HCEC 1CT (cell line): Measurements from ENCODE around the gene PTPRC.
A peak's percentile ranks its signal among the peaks of the same experiment; 100 is the strongest.

Source experiments
- DNase-seq: peaks from one replicate; pipeline ENCODE4 v3.0.0-alpha.2; 2017

PTPRC gene

GRCh38 chr1:198711837-198712236 is 73.0 kb downstream of the PTPRC start:
- no peak for DNase-seq

- DNase-seq, result peak; percentile 54
These were observed 74.2 kb downstream of the PTPRC start for GRCh38 chr1:198713081-198713480.

- DNase-seq, result no peak
These were observed 75.4 kb downstream of the PTPRC start for GRCh38 chr1:198714271-198714670.

- no peak for DNase-seq
These were observed 77.2 kb downstream of the PTPRC start for GRCh38 chr1:198716051-198716450.

DNA sequence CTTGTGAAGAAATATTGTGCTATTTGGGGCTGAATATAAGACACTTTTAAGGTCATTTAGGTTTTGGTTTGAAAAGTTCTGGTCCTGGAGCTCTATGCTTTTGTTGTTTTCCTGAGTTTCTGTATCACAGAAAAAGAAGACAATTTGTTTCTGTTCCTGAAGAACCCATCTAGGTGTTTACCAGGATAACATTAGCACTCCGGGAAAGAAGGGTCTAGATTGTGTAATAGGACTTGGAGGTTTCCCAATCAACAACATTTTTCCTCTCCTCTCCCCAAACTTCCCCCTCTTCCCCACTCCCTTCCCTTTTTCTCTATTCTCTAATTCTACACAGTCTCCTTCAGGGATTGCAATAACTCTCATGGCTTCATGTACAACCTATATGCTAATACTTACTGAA is 78.7 kb downstream of the PTPRC start:
- no peak for DNase-seq

- no peak for DNase-seq
These were observed 84.3 kb downstream of the PTPRC start for GRCh38 chr1:198723127-198723526.

DNA sequence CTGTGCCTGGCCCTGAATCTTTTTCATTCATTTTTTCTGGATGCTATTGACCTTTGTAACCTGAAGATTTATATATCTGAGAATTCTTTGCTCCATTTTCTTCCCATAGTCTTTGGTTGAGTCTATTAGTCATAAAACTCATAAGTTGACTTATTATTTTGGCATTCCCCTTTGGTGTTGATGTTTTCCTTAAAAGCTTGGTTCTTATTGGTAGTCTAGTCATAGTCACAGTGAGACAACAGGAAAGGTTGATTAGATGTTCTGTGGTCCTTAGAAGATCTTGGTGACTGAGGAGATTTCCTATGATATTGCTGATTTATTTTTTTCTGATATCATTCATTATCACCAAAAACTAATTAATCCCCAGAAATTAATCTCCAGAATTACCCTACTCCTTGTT is 86.2 kb downstream of the PTPRC start:
- DNase-seq, result peak; percentile 24

- peak; percentile 60 for DNase-seq
These were observed 87.6 kb downstream of the PTPRC start for GRCh38 chr1:198726455-198726854.

DNA sequence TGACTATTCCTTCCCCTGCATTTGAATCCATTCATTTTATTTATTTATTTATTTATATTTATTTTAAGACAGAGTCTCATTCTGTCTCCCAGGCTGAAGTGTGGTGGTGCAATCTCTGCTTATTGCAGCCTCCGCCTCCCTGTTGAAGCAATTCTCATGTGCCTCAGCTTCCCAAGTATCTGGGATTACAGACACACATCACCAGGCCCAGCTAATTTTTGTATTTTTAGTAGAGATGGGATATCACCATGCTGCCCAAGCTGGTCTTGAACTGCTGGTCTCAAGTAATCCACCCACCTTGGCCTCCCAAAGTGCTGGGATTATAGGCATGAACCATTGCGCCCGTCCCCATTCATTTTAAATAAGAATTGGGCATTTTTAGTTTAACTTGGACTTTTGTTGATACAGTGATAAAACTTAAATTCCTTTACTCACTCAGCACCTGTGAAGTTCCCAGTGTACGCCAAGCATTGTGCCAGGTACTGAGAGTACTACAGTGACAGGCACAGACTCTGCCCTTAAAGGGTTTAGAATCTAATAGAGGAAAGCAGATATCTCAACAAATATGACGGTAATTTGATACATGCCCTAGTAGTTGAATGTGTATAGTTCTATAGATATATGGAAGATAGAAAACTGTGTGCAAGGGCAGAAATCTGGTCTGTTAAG is 90.5 kb downstream of the PTPRC start:
- no peak for DNase-seq

DNA sequence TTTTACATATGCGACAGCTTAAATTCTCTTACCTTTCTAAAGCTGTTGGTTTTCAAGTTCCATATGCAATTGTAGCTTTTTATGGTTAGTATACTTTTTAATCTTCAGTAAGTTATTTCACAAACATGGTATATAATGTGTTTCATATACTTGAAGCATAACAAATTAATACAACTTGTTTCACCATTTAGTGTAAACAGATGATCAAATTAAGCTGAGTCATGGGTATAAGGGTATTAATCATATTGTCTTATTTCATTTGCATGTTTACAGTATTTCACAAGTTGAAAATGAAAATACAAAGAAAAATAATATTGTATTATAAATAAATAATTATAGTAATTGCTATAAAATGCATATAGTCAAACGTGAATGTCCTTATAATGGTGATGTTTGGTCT is 92.1 kb downstream of the PTPRC start:
- peak; percentile 21 for DNase-seq

DNA sequence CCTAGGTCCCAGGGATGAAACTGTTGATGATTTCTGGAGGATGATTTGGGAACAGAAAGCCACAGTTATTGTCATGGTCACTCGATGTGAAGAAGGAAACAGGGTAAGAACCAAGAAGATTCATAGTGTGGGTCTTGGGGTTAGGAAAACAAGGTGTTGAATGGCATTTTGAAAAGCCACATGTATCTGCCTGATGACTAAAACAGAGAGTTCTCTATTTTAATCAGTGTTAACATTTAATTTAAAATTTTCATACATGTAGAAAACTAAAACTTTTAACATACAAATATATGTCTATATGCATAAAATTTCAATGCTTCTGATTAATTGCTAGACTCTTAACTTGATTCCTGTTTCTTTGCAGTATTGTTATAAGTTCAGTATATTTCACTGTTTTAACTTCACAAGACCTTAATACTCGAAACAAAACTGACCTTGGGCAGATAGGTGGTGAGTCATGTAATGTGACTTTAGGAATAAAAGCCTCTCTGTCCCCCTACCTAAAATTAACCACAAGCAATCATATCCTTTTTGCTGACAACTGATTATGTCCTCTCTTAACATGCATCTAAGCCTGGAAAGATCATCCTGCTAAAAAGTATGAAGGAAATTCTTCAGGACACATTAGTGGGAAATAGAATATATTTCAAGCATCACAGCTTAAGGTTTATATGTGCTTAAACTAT is 95.6 kb downstream of the PTPRC start:
- DNase-seq, result no peak

GRCh38 chr1:198741744-198742143 is 102.9 kb downstream of the PTPRC start:
- peak; percentile 37 for DNase-seq

DNA sequence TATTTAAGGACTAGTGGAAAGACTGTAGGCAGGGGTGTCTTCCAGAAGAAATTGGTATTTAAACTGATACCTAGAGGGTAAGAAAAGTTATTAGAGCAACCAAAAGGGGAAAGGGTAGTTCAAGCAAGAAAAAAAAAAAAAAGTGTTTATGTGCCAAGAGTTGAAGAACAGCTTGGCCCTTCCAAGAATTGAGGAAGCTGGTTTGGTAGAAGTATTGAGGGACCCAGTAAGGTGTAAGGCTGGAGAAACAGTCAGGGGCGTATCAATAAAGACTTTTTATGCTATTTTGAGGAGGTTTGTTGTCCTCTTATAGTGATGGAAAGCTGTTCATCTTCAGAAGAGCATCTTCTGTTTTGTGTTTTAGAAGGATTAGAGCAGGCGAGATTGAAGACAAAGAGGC is 108.3 kb downstream of the PTPRC start:
- no peak for DNase-seq

DNA sequence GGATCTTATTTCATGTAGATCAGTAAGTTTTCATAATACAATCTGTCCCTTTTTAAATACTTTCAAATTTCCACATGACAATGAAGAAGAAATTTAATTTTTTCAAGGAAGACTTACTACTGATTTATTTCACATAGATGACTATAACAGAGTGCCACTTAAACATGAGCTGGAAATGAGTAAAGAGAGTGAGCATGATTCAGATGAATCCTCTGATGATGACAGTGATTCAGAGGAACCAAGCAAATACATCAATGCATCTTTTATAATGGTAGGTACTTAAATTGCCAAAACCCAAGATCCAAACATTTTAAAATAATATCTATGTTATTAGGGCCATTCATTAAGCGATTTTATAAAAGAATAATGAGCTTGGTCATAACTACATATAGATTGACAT is 110.4 kb downstream of the PTPRC start:
- peak; percentile 51 for DNase-seq

GRCh38 chr1:198750081-198750480 is 111.2 kb downstream of the PTPRC start:
- DNase-seq, result no peak

DNA sequence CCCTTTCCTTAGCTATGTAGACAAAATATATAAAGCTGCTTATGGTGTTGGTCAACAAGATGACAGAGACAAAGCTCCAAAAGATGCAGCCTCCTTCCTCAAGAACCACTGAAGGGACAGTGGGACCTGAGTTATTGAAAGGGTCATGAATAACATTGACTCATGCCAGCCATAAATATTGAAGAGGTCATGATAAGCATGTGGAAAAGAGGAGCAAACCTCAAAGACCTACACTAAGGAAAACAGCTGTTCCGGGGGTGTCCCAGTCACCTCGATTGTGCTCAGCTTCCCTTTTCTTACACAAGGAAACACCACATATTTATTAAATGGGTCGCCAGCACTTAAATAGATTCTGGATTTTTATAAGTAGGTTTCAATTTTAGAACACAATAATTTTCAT is 112.9 kb downstream of the PTPRC start:
- no peak for DNase-seq

GRCh38 chr1:198754670-198755069 is 115.8 kb downstream of the PTPRC start:
- no peak for DNase-seq

DNA sequence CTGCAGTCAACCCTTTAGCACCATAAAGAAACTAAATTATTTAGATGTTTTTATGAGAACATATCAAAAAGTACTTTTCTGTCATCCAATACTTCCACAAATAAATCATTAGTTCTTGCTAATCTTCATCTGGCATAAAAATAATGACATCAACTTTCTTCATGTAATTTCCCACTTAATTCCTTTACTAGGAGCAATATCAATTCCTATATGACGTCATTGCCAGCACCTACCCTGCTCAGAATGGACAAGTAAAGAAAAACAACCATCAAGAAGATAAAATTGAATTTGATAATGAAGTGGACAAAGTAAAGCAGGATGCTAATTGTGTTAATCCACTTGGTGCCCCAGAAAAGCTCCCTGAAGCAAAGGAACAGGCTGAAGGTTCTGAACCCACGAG is 116.9 kb downstream of the PTPRC start:
- DNase-seq, result no peak

DNA sequence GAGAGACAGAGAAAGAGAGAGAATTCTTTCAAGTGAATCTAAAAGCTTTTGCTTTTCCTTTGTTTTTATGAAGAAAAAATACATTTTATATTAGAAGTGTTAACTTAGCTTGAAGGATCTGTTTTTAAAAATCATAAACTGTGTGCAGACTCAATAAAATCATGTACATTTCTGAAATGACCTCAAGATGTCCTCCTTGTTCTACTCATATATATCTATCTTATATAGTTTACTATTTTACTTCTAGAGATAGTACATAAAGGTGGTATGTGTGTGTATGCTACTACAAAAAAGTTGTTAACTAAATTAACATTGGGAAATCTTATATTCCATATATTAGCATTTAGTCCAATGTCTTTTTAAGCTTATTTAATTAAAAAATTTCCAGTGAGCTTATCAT is 117.6 kb downstream of the PTPRC start:
- DNase-seq, result peak; percentile 57

GRCh38 chr1:198761859-198762616 is 123.2 kb downstream of the PTPRC start:
- DNase-seq, result no peak

DNA sequence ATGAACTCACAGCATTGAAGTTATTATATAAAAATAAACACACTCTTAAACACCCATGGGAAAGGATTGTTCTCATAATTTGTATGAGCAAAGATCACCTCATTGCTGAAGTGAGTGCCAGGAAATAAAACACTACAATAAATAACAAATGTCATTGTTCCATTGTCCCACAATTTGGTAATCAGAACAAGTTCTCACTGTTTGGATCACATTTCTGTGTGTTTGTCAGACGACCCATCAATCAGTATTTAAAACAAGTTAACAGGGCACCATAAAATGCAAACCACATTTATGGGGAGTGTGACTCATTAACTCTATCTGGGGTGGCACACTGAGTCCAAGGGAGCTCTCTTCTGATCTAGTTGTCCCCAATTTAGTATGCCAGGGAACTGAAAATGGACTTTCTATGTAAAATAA is 124.5 kb downstream of the PTPRC start:
- peak; percentile 29 for DNase-seq

DNA sequence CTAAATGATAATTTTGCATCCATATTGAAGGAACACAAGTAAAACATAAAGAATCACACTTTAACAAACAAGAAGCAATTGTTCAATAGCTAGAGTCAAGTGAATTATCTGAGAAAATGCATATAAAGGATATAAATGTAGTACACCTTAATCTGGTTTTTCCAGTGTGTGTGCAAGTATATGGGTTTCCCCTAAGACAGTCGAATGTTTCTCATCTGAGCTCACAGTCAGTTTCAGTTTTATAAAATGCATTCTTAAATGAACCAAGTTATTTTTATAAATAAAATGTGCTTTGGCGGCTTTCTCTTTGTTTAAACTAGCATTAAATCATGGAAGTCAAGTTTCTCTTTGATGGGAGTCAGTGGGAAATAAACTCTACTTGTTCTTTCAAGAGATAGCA is 125.9 kb downstream of the PTPRC start:
- no peak for DNase-seq

DNA sequence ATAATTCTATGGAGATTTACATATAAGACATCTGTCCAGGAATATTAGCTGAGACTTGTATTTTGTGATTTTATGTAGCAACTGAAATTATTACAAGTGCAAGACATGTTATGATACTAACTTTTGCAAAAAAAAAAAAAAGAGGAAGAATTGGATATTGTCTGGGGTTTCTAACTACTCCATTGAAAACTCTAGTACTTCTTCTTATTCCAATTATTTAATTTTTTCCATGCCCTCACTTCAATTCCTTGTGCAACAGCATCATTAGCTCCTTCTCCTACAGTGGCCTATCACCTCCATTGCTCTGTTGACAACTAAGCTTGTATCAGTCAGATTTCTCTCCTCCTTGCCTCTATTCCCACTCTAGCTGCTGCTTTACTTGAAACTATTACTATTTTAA is 126.6 kb downstream of the PTPRC start:
- no peak for DNase-seq

DNA sequence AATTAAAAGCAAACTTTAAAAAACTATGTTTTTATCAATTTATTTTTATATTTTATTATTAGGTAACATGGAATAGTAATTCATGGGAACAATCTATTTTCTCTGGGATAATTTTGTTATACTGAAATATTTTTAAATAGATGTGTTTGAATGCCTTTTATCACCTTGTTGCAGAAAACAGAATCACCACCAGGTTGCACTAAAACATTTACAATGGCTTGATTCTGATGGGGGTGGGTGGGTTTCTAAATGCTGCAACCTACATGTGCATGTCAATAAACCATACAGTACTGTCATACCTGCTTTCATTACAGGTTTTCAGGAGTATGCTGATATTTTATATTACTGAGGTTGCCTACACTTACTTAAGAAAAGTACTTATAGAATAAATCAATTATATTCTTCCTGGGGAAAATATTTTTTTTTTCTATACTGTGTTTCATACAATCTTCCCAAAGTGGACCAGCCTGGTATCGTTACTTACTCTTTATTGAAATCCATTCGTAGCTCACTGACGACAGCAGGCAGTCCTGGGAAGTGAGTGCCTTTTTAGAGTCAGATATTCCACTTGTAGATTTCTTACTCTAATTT is 132.8 kb downstream of the PTPRC start:
- peak; percentile 49 for DNase-seq
